PC-3 (cell line): ENCODE data around the gene GNG14.

Experiments used
- EZH2 ChIP-seq: fragments of 300-600 bp; sonication (generic); IDR thresholded peaks from one replicate; pipeline ENCODE4 v1.6.1; 2017; ENCODE audit warnings: antibody characterized with exemption, mild to moderate bottlenecking, low read length; ENCODE audit not compliant: unreplicated experiment
- EZH2phosphoT487 ChIP-seq: fragments of 300-600 bp; sonication (generic); IDR thresholded peaks from 2 replicates; pipeline ENCODE4 v1.6.1; 2018; ENCODE audit warnings: mild to moderate bottlenecking, antibody characterized with exemption, low read length, borderline replicate concordance
- TF ChIP-seq, protein P1 (sequence below): fragments of 300-600 bp; sonication (generic); conservative IDR thresholded peaks from 2 replicates; pipeline ENCODE4 v1.5.1; 2017; ENCODE audit warnings: antibody characterized with exemption, low read depth, mild to moderate bottlenecking, low read length

DNA sequence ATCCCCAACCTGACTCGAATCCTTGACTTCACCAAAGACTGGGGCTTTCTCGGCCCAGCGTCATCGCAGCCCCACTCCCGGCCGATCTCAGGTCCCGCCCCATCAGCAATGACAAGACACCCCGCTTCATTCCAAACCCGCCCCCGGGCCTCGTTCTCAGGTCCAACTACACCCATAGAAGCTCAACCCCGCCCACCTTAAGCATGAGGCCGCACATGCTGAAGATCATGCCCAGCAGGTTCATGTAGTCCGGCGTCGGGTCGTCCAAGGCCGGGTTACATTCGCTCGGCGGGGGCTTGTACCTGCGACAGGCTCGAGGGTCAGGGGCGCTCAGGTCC lies 18.9 kb upstream of the GNG14 start:
- TF ChIP-seq, protein P1, sequence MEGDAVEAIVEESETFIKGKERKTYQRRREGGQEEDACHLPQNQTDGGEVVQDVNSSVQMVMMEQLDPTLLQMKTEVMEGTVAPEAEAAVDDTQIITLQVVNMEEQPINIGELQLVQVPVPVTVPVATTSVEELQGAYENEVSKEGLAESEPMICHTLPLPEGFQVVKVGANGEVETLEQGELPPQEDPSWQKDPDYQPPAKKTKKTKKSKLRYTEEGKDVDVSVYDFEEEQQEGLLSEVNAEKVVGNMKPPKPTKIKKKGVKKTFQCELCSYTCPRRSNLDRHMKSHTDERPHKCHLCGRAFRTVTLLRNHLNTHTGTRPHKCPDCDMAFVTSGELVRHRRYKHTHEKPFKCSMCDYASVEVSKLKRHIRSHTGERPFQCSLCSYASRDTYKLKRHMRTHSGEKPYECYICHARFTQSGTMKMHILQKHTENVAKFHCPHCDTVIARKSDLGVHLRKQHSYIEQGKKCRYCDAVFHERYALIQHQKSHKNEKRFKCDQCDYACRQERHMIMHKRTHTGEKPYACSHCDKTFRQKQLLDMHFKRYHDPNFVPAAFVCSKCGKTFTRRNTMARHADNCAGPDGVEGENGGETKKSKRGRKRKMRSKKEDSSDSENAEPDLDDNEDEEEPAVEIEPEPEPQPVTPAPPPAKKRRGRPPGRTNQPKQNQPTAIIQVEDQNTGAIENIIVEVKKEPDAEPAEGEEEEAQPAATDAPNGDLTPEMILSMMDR = no peak
- no peak for TF ChIP-seq EZH2
- no peak for TF ChIP-seq EZH2phosphoT487
